ENCODE data around the gene ZNHIT1.

- TF ChIP-seq POLR2A (IDR thresholded peaks at IDR 0.05), result no peak
- TF ChIP-seq, protein P1, sequence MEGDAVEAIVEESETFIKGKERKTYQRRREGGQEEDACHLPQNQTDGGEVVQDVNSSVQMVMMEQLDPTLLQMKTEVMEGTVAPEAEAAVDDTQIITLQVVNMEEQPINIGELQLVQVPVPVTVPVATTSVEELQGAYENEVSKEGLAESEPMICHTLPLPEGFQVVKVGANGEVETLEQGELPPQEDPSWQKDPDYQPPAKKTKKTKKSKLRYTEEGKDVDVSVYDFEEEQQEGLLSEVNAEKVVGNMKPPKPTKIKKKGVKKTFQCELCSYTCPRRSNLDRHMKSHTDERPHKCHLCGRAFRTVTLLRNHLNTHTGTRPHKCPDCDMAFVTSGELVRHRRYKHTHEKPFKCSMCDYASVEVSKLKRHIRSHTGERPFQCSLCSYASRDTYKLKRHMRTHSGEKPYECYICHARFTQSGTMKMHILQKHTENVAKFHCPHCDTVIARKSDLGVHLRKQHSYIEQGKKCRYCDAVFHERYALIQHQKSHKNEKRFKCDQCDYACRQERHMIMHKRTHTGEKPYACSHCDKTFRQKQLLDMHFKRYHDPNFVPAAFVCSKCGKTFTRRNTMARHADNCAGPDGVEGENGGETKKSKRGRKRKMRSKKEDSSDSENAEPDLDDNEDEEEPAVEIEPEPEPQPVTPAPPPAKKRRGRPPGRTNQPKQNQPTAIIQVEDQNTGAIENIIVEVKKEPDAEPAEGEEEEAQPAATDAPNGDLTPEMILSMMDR (IDR thresholded peaks at IDR 0.05), result no peak
These were observed 44.2 kb upstream of the ZNHIT1 start for GRCh38 chr7:101173752-101174244.
